PFSK-1 (cell line): Measurements from ENCODE around the gene PSME1.

Experiments used
- POLR2AphosphoS5 ChIP-seq: IDR thresholded peaks from 2 replicates; pipeline ENCODE4 v1.6.1; 2012; ENCODE audit warnings: low read depth, mild to moderate bottlenecking, control low read depth, low read length, moderate library complexity
- TAF1 ChIP-seq: IDR thresholded peaks from 2 replicates; pipeline ENCODE4 v1.6.1; 2012; ENCODE audit warnings: low read length, control low read depth, borderline replicate concordance; ENCODE audit not compliant: insufficient read depth

GRCh38 chr14:24149302-24149969 is 13.4 kb downstream of the PSME1 start:
- TF ChIP-seq TAF1 (no peak), POLR2AphosphoS5 (no peak)
